Neuronal stem cell (in vitro differentiated cells): Measurements from ENCODE around the gene NFKBIE.

Source experiments
- DNase-seq: peaks from one replicate; pipeline ENCODE4 v3.0.0-alpha.2; 2013; ENCODE audit warnings: low spot score
- H2AFZ ChIP-seq: one replicate; pipeline ENCODE4 v1.6.1; 2013; ENCODE audit warnings: mild to moderate bottlenecking, low read length, inconsistent platforms
- H2AK5ac ChIP-seq: 2 replicates; pipeline ENCODE4 v1.6.1; 2013; ENCODE audit warnings: low read depth, mild to moderate bottlenecking, inconsistent platforms, low read length, moderate library complexity, mixed read lengths
- H2BK120ac ChIP-seq: 2 replicates; pipeline ENCODE4 v1.6.1; 2013; ENCODE audit warnings: low read depth, mild to moderate bottlenecking, inconsistent platforms, low read length, moderate library complexity, mixed read lengths
- H2BK12ac ChIP-seq: one replicate; pipeline ENCODE4 v1.6.1; 2013; ENCODE audit warnings: low read length, inconsistent platforms
- H2BK15ac ChIP-seq: 2 replicates; pipeline ENCODE4 v1.6.1; 2013; ENCODE audit warnings: mild to moderate bottlenecking, low read length, inconsistent platforms, mixed read lengths
- H2BK5ac ChIP-seq: one replicate; pipeline ENCODE4 v1.6.1; 2013; ENCODE audit warnings: inconsistent platforms, mild to moderate bottlenecking, low read length, moderate library complexity
- H3K14ac ChIP-seq: one replicate; pipeline ENCODE4 v1.6.1; 2013; ENCODE audit warnings: low read length, inconsistent platforms
- H3K18ac ChIP-seq: 2 replicates; pipeline ENCODE4 v1.6.1; 2013; ENCODE audit warnings: low read length, inconsistent platforms
- H3K23ac ChIP-seq: 2 replicates; pipeline ENCODE4 v1.6.1; 2013; ENCODE audit warnings: low read depth, mild to moderate bottlenecking, mixed read lengths, low read length, inconsistent platforms; ENCODE audit not compliant: poor library complexity
- H3K27ac ChIP-seq: replicated peaks from 3 replicates; pipeline ENCODE4 v1.5.1; 2013; ENCODE audit warnings: low read length, inconsistent platforms
- H3K27me3 ChIP-seq, 3 experiments: 2 replicates each; pipeline ENCODE4 v1.6.1; 2013; ENCODE audit warnings: low read length in 3 of 3, mild to moderate bottlenecking in 2 of 3, inconsistent platforms in 1 of 3, low read depth in 1 of 3, mixed read lengths in 1 of 3, moderate library complexity in 1 of 3; ENCODE audit not compliant: control insufficient read depth in 3 of 3, insufficient read depth in 3 of 3
- H3K36me3 ChIP-seq, 2 donors: replicated peaks in 1 of 2; 2 replicates each; pipeline ENCODE4 v1.6.1; 2013; ENCODE audit warnings: low read length in 2 of 2; ENCODE audit not compliant: control insufficient read depth in 2 of 2, insufficient read depth in 2 of 2
- H3K4ac ChIP-seq: 2 replicates; pipeline ENCODE4 v1.6.1; 2013; ENCODE audit warnings: inconsistent platforms, mild to moderate bottlenecking, low read length, moderate library complexity
- H3K4me1 ChIP-seq, 2 donors: 1 replicate in 1 of 2; 2 replicates in 1 of 2; pipeline ENCODE4 v1.6.1; 2013; ENCODE audit warnings: low read length in 2 of 2, low read depth in 1 of 2; ENCODE audit not compliant: control insufficient read depth in 2 of 2, insufficient read depth in 1 of 2
- H3K4me2 ChIP-seq: one replicate; pipeline ENCODE4 v1.6.1; 2013; ENCODE audit warnings: mild to moderate bottlenecking, low read length, inconsistent platforms; ENCODE audit not compliant: insufficient read depth, poor library complexity, severe bottlenecking
- H3K4me3 ChIP-seq, 2 donors: 2 replicates each; pipeline ENCODE4 v1.5.1; 2013; ENCODE audit warnings: low read length in 2 of 2, mild to moderate bottlenecking in 2 of 2, inconsistent platforms in 1 of 2, moderate library complexity in 1 of 2
- H3K79me1 ChIP-seq: one replicate; pipeline ENCODE4 v1.6.1; 2013; ENCODE audit warnings: low read depth, mild to moderate bottlenecking, inconsistent platforms, low read length, moderate library complexity
- H3K9ac ChIP-seq: one replicate; pipeline ENCODE4 v1.6.1; 2013; ENCODE audit warnings: mild to moderate bottlenecking, low read depth, low read length, inconsistent platforms; ENCODE audit not compliant: poor library complexity
- H3K9me3 ChIP-seq, 2 donors: replicated peaks in 1 of 2; 2 replicates each; pipeline versions ENCODE3 to v1.6.1; 2013; ENCODE audit warnings: low read length in 2 of 2, mild to moderate bottlenecking in 2 of 2, inconsistent platforms in 1 of 2, low read depth in 1 of 2, mixed read lengths in 1 of 2, moderate library complexity in 1 of 2; ENCODE audit not compliant: control insufficient read depth in 2 of 2, insufficient read depth in 1 of 2
- H4K8ac ChIP-seq: one replicate; pipeline ENCODE4 v1.6.1; 2013; ENCODE audit warnings: low read depth, mild to moderate bottlenecking, inconsistent platforms, low read length, moderate library complexity
- H4K91ac ChIP-seq: one replicate; pipeline ENCODE4 v1.6.1; 2013; ENCODE audit warnings: low read length, low read depth, mild to moderate bottlenecking, inconsistent platforms; ENCODE audit not compliant: poor library complexity
- WGBS, 2 donors: extraction: QIAGEN DNeasy Blood & Tissue Kit; methylation state at CpG; one replicate each; pipeline ENCODE4 v1.1.7; 2013; ENCODE audit warnings: missing lambda C conversion rate in 2 of 2, mixed read lengths in 1 of 2; ENCODE audit not compliant: insufficient read length in 2 of 2, insufficient replicate concordance in 1 of 2; ENCODE audit errors: extremely low coverage in 2 of 2; 5-methylcytosine and 5-hydroxymethylcytosine counted together

The NFKBIE gene

GRCh38 chr6:44291841-44292240 lies 26.5 kb upstream of the NFKBIE start:
- no peaks in the 10 kb centered on the region for H3K9me3 ChIP-seq
- WGBS, 2 donors = no CpG with 5 or more reads among the region's 4 CpGs
- no peak overlapping the region for H2BK15ac ChIP-seq
- no peak overlapping the region for H3K23ac ChIP-seq
- H2BK5ac ChIP-seq = no peak overlapping the region
- no peaks in the 10 kb centered on the region for H3K79me1 ChIP-seq
- H3K27me3 ChIP-seq = peaks cover 0 to 24% (median 21%) of the 10 kb centered on the region in 3 experiments
- no peak overlapping the region for H3K9ac ChIP-seq
- H3K27ac ChIP-seq = no peak overlapping the region
- H3K4me3 ChIP-seq = peak overlapping the region in 1 of 2 donors; percentile 25
- H2AK5ac ChIP-seq = no peak overlapping the region
- no peak overlapping the region for H2BK120ac ChIP-seq
- no peak overlapping the region for H4K8ac ChIP-seq
- H4K91ac ChIP-seq = no peak overlapping the region
- DNase-seq = no peak
- no peak overlapping the region for H3K4ac ChIP-seq
- peaks cover 2% of the 10 kb centered on the region in 2 donors for H3K4me1 ChIP-seq
- H2BK12ac ChIP-seq = no peak overlapping the region
- no peak overlapping the region for H2AFZ ChIP-seq
- no peaks in the 10 kb centered on the region for H3K36me3 ChIP-seq
- no peak overlapping the region for H3K4me2 ChIP-seq
- H3K14ac ChIP-seq = no peak overlapping the region
- peak overlapping the region; percentile 9 for H3K18ac ChIP-seq

DNA sequence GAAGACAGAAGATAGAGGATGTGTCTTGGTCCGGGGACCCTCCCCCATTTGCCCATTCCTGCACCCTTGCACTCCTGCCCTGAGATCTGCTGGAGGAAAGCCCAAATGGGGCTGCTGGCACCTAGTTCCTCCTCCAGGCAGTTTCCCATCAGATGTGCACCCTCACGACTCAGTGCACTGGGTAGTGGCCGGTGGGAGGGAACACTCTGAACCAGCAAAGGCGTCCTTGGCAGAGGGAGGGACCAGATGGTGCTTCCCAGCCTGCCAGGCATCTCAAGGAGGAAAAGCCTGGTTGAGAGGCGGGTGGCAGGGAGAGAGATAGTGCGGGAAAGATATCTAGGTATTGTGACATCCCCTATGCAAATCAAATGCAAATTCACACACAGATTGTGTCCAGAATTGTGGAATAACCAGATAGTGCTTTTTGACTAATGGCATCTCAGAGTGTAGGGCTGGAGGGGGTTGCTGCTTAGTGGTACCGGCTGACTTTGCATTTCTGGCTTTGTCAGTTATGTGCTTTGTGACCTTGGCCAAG lies 24.4 kb upstream of the NFKBIE start:
- no peak overlapping the region for H2BK12ac ChIP-seq
- H3K14ac ChIP-seq = no peak overlapping the region
- H3K36me3 ChIP-seq = no peaks in the 10 kb centered on the region
- no peak overlapping the region for H2AFZ ChIP-seq
- DNase-seq = no peak
- H4K8ac ChIP-seq = no peak overlapping the region
- no peak overlapping the region for H3K27ac ChIP-seq
- no peak overlapping the region for H2BK120ac ChIP-seq
- no peak overlapping the region for H2BK5ac ChIP-seq
- peak overlapping the region in 1 of 2 donors; percentile 17 for H3K4me3 ChIP-seq
- H3K9me3 ChIP-seq = no peaks in the 10 kb centered on the region
- H3K23ac ChIP-seq = peak overlapping the region; percentile 12
- no peak overlapping the region for H2AK5ac ChIP-seq
- no peak overlapping the region for H3K4ac ChIP-seq
- no peaks in the 10 kb centered on the region for H3K79me1 ChIP-seq
- no CpG with 5 or more reads among the region's 7 CpGs for WGBS, 2 donors
- no peak overlapping the region for H2BK15ac ChIP-seq
- no peak overlapping the region for H3K4me2 ChIP-seq
- H4K91ac ChIP-seq = no peak overlapping the region
- H3K27me3 ChIP-seq = peaks cover 0 to 24% (median 8%) of the 10 kb centered on the region in 3 experiments
- H3K9ac ChIP-seq = peak overlapping the region; percentile 9
- no peak overlapping the region for H3K18ac ChIP-seq
- H3K4me1 ChIP-seq = peaks cover 0 to 1% of the 10 kb centered on the region in 2 donors

- no peak overlapping the region for H2BK5ac ChIP-seq
- no peak overlapping the region for H3K14ac ChIP-seq
- no peak overlapping the region for H2BK12ac ChIP-seq
- H3K79me1 ChIP-seq = no peaks in the 10 kb centered on the region
- no peak for DNase-seq
- H3K9me3 ChIP-seq = no peaks in the 10 kb centered on the region
- no peak overlapping the region for H3K23ac ChIP-seq
- no peak overlapping the region for H2AK5ac ChIP-seq
- no peaks in the 10 kb centered on the region for H3K36me3 ChIP-seq
- no peak overlapping the region for H2BK120ac ChIP-seq
- H3K9ac ChIP-seq = no peak overlapping the region
- no peak overlapping the region for H3K27ac ChIP-seq
- no peak overlapping the region for H2AFZ ChIP-seq
- H3K4me3 ChIP-seq = no peak overlapping the region
- H4K8ac ChIP-seq = no peak overlapping the region
- no peak overlapping the region for H2BK15ac ChIP-seq
- H3K4me1 ChIP-seq = no peaks in the 10 kb centered on the region
- H3K27me3 ChIP-seq = peaks cover 0 to 16% (median 4%) of the 10 kb centered on the region in 3 experiments
- no peak overlapping the region for H3K4me2 ChIP-seq
- H4K91ac ChIP-seq = no peak overlapping the region
- H3K18ac ChIP-seq = no peak overlapping the region
- no CpG with 5 or more reads among the region's 2 CpGs for WGBS, 2 donors
- H3K4ac ChIP-seq = no peak overlapping the region
Measured at GRCh38 chr6:44286747-44287146, 21.4 kb upstream of the NFKBIE start.

- Histone ChIP-seq H3K27ac (no peak overlapping the region), H3K23ac (no peak overlapping the region), H3K36me3 (no peaks in the 10 kb centered on the region), H3K18ac (no peak overlapping the region), H3K4ac (no peak overlapping the region), H3K4me1 (no peaks in the 10 kb centered on the region), H3K79me1 (no peaks in the 10 kb centered on the region), H3K9me3 (no peaks in the 10 kb centered on the region), H2AK5ac (no peak overlapping the region), H2BK15ac (no peak overlapping the region), H4K91ac (no peak overlapping the region), H3K14ac (no peak overlapping the region), H3K9ac (no peak overlapping the region), H2AFZ (no peak overlapping the region), H4K8ac (no peak overlapping the region), H3K4me3 (no peak overlapping the region), H3K4me2 (no peak overlapping the region), H2BK120ac (no peak overlapping the region), H2BK5ac (no peak overlapping the region), H3K27me3 (peaks cover 0 to 16% (median 4%) of the 10 kb centered on the region in 3 experiments), H2BK12ac (no peak overlapping the region)
- DNase-seq = no peak
- WGBS, 2 donors = no CpG with 5 or more reads among the region's 12 CpGs
Measured at GRCh38 chr6:44286285-44286565, 20.9 kb upstream of the NFKBIE start.
